Measurements from ENCODE around the gene VAC14.
"Not testable (repeated sequence)": the region's sequence is repeated elsewhere in the genome, so short reads cannot be mapped to it uniquely, and the experiment has no call there.

VAC14 gene

GRCh38 chr16:70644763-70645597, 156.0 kb downstream of the VAC14 start:
- DNase-seq (ENCODE audit: low read depth), result no peak

- DNase-seq (ENCODE audit: low read depth), result not testable (repeated sequence)
Measured at GRCh38 chr16:70643264-70643663, 157.7 kb downstream of the VAC14 start.

DNA sequence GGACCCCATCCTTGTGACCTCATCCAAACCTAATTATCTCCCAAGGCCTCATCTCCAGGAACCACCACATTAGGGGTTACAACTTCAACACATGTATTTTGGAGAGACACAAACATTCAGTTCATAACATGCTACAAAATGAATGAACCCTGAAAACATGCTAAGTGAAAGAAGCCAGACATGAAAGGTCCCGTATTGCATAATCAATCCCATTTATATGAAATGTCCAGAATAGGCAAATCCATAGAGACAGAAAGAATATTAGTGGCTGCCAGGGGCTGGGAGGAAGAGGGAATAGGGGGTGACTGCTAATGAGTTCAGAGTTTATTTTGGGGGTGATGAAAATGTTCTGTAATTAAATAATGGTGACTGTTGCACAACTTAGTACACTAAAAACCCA, 158.3 kb downstream of the VAC14 start:
- DNase-seq (ENCODE audit: low read depth), result no peak

- no peak for DNase-seq (ENCODE audit: low read depth)
Measured at GRCh38 chr16:70638814-70639792, 161.9 kb downstream of the VAC14 start.
